T follicular helper cell (primary cell): ENCODE results near the gene DCAF16.

ENCODE experiments used
- DNase-seq: peaks from one replicate; pipeline ENCODE4 v3.0.0-alpha.2; 2020; ENCODE audit warnings: low read depth

DCAF16 gene

DNA sequence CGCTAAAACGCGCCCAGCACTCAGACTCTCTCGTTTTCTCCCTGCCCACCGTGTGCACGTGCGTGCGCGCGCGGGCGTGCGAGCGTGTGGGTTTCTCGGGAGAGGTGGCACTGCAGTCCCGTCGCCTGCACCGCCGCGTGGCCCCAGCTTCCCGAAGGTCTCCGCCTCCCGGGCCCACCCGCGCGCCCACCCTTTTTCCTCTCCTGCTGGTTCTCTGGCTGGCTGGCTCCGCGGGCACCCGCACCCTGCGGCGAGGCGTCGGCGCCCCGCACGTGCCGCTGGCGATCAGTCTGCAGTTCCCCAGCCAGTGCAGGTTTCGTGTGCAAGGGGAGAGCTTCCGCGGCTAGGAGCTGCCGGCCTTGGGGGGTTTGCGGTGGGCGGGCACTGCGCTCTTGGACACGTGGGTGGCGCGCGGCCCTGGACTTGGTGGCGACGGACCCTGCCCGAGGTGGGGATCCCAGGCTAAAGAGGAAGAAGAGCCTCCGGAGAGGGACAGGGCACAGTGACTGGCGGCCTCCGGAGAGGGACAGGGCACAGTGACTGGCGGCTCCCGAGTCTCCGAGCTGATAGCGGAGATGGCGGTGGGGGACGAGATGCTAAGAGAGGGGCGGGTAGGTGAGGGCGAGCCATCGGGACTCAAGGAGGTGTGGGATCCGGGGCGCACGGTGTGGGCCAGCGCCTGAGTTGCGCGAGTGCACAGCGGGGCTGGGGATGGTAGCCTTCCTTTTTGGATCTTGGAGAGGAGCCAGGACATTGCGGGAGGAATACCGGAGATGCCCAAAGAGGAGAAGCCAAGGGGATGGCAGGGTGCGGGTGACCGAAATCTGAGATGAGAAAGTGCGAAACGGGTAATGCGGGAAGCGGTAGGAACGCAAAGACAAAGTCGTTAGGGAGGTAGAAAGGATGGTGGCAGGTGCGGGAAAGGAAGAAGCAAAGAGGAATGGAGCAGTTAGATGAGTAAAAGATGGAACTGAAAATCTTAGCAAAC is 29.0 kb downstream of the DCAF16 start, which contains the start of gene FAM184B:
TSS of gene FAM184B (minus strand) at position 322 of the 988 bp plus-strand sequence. CDS start 322 bp downstream, outside the sequence.
- no peak for DNase-seq

GRCh38 chr4:17780501-17781299 is 29.9 kb downstream of the DCAF16 start:
- DNase-seq, result no peak

GRCh38 chr4:17778431-17778830 is 32.1 kb downstream of the DCAF16 start:
- no peak for DNase-seq

DNA sequence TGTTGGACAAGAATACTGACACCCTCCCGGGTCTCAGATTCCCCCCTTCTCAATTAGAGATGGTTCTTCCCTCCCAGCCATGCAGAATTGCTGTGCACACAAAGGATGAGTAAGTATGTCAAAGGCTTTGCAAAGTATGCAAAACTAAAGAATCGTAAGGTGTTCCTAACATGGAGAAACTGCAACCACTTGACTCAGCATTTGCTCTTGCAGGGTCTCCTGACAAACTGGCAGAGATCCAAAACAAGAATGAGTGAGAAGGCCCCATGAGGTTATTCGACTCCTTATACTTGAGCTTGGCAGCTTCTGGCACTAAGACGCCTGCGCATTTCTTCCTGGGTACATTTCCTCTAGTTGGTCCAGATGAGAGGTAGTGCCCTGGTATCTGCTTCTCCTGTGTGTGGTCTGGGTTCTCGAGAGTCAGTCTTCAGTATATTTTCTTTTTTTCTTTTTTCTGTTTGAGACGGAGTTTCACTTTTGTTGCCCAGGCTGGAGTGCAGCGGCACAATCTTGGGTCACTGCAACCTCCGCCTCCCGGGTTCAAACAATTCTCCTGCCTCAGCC is 37.3 kb downstream of the DCAF16 start:
- DNase-seq, result no peak

DNA sequence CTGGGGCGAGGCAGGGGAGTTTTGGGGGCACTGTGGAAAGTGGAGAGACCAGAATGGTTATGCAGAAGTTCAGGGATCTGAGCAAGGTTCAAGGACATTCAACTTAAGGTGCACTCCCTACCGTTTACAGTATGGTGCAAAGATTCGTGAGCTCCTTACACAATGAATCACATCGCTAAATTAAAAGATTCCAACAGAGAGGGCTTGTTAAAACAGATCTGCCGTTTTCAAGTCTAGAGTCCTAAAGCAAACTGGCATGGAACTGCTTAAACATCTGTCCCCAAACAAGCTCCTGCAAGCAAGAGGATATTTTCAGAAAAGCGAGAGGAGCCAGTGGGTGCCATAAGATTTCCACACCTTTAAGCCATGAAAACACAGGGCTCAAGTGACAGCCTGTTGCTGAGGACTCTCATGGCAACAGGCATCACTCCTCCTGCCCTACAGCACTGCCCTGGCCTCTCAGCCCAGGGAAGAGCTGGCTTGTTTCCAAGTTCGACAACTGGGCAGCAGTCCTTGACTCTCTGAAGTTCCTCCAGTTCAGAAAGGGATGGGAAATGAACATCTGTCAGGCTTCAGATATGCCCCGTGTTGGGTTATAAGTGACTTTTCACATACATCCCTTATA is 39.2 kb downstream of the DCAF16 start:
- no peak for DNase-seq

- no peak for DNase-seq
Observed at GRCh38 chr4:17770845-17771244, 39.7 kb downstream of the DCAF16 start.

- DNase-seq, result no peak
Observed at GRCh38 chr4:17769406-17770174, 41.0 kb downstream of the DCAF16 start.

- DNase-seq, result no peak
Observed at GRCh38 chr4:17766826-17767458, 43.6 kb downstream of the DCAF16 start.

DNA sequence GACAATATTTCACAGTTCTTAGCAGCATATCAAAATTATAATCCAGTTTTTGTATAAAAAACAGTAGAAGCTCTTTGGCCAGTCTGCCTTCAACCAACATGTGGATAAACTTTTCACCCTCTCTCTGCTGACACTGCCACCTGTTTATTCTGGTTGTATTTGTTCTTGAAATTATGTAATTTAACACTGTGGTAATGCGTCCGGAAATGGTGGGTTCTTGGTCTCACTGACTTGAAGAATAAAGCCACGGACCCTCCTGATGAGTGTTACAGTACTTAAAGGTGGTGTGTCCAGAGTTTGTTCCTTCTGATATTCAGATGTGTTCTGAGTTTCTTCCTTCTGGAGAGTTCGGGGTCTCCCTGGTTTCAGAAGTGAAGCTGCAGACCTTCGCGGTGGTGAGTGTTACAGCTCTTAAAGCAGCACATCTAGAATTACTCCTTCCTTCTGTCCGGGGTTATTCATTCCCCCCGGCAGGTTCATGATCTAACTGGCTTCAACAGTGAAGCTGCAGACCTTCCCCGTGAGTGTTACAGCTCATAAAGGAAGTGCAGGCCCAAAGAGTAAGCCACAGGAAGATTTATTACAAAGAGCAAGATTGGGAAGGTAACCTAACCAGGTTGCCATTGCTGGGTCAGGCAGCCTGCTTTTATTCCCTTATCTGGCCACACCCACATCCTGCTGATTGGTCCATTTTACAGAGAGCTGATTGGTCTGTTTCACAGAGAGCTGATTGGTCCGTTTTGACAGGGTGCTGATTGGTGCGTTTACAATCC is 44.9 kb downstream of the DCAF16 start:
- DNase-seq, result no peak

DNA sequence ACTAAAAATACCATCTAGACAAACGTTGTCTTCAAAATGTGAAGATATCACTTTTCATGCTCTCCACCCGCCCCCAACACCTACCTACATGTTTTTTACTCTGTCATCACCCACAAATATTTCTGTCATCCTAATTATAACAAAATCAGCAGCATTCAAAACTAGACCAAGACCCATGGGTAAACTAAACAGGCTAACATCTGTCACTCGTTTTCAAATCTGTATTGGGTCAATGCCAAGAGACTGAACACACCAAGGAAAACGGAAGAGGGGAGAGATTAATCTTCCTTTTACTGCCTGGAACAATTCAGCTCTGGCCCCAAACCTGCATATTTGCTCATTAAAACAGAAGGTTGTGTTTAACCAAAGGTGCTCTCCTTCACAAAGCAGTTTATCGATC is 46.6 kb downstream of the DCAF16 start:
- DNase-seq, result no peak

GRCh38 chr4:17763416-17763815 is 47.1 kb downstream of the DCAF16 start:
- DNase-seq, result no peak

- no peak for DNase-seq
Observed at GRCh38 chr4:17762726-17763125, 47.8 kb downstream of the DCAF16 start.

- DNase-seq, result no peak
Observed at GRCh38 chr4:17761062-17761461, 49.5 kb downstream of the DCAF16 start.

DNA sequence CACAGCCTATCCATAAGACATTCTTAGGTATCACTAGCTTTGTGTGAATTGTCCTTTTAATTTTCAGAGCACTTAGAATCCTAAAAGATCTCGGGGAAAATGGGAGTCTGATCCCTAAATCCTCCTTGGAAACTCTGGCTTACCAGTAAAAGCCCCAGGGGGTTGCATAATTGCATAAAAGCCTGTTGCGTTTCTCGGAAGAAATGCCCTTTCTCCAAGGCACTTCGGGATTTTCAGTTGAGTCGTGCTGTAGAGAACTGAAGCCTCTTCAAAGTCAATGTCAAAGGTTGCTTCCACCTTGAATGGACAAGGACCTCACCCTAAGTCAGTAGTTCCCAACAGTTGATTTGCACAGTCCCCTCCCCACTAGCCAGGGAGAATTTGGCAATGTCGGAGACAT is 49.9 kb downstream of the DCAF16 start:
- no peak for DNase-seq

DNA sequence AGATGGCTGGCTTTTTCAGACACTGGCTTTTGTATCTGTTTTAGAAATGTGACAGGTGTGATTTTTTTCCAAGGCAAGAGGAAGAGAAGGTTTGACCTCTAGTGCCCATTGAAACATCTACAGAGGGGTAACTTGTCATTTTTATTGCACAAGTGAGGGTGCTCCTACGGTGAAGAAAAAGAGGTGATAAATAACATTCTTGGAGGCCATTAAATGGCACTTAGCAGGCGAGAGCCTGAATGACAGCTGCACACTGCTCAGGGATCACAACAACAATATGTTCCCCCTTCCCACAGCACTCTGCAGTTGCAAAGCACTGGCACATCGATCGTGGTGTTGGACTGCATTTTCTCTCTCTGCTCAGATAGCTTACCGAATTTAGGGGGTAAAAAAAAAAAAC is 52.1 kb downstream of the DCAF16 start:
- DNase-seq, result no peak

GRCh38 chr4:17757621-17758020 is 52.9 kb downstream of the DCAF16 start:
- no peak for DNase-seq

- no peak for DNase-seq
Observed at GRCh38 chr4:17753646-17754045, 56.9 kb downstream of the DCAF16 start.
